Measurements from ENCODE around the gene EXOC1.

The EXOC1 gene

GRCh38 chr4:55857586-55857985, 4.1 kb downstream of the EXOC1 start:
- no peak for DNase-seq (ENCODE audit: low read depth)

DNA sequence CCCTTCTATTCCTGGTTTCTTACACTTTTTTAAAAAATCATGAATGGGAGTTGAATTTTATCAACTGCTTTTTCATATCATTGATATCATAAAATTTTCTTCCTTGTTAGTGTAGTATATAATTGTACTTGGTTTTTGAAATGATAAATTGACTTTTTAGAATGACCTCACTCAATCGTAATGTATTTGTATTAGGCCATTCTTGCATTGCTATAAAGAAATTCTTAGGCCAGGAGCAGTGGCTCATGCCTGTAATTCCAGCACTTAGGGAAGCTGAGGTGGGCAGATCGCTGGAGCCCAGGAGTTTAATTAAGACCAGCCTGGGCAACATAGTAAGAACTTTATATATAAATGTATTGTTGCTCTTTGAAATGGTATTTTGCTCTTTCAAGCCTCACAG, 6.3 kb downstream of the EXOC1 start:
- DNase-seq (ENCODE audit: low read depth), result no peak

DNA sequence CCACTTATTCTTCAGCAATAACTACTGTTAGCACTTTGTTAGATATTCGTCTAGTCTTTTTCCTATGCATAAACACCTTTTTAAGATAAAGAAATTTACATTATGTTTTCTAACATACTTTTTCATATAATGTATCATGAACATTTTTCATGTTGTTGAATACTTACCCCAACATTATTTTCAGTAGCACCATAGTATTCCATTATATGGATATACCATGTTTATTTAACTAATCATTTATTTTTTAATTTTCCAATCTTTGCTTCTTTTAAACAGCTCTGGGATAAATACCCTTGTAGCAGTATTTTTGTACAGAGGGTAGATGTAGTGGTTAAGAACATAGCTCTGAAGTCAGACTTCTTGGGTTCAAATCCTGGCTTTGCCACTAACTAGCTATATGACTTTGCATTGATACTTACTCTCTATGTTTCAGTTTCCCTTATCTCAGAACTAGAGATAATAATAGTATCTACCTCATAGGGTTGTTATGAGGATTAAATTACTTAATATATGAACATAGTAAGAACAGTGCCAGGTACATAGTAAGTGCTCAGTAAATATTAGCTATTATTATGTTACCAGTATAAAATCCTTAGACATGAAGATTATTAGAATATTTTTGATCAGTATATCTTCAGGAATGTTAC, 11.3 kb downstream of the EXOC1 start:
- no peak for DNase-seq (ENCODE audit: low read depth)

GRCh38 chr4:55865228-55865806, 11.9 kb downstream of the EXOC1 start:
- DNase-seq (ENCODE audit: low read depth), result no peak

GRCh38 chr4:55866290-55866907, 13.0 kb downstream of the EXOC1 start:
- no peak for DNase-seq (ENCODE audit: low read depth)

DNA sequence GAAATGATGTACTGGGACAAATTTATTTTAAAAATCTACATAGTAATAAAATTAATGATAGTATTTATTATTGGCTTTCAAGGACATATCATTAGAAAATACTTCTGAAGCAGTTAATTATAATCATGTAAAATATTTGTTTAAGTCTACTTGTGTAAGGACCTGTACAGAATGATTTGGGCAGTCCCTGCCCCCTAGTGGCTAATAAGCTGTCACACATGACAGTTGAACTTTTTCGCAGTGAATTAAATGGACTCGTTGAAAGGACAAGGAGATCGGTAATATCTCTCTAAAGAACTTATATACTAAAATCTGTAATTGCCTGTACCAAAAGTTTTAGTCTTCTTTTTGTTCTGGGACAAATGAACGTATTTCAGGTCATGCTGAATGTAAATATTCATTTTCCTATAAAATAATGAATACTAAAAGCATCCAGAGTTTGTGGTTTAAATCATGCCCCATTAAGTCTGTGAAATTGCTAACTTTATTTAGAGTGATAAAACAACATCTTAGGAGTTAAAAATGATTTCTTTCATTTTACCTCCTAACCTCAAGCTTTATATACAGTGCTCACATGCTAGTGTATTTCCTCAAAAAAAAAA, 13.6 kb downstream of the EXOC1 start:
- no peak for DNase-seq (ENCODE audit: low read depth)

DNA sequence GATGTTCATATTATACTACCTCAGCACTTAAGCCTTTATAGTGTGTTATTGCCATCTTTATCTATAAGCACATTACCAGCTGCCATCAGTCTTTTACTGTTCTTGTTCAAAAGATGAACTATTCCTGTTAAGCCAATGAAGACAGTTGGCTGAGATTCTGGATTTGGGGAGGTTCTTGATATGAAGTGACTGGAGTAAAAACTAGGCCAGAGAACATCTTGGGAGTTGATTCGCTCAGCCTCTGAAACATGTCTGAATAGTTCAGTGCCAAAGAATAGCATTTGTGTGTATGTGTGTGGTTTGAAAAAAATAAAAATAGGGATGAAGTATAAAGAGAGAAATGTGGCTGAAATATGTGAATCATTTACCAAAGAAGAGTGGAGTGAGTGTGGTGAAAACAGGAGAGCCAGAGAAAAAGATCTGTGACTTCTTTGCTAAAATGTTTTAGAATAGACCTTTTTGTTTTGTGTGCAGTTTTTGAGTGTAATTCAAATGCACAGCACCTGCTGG, 15.2 kb downstream of the EXOC1 start:
- DNase-seq (ENCODE audit: low read depth), result no peak

- DNase-seq (ENCODE audit: low read depth), result no peak
Observed at GRCh38 chr4:55871299-55871800, 17.9 kb downstream of the EXOC1 start.

DNA sequence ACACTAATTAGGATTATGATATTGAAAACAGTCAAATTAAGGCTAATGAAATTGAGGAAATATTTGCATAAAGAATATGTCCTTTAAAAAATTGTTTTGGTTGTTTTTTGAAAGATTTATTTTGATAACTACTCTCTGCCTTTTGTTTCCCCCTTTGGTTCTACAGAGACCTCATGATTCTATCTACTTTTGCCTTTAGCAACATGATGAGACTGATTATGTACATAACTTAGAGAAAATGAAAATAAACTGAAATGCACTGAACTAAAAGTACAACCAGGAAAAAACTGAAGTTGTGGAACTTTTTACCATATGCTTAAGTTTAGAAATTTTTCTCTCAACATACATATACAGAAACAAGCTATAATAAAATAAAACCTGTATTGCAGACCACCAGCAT, 21.4 kb downstream of the EXOC1 start:
- no peak for DNase-seq (ENCODE audit: low read depth)

DNA sequence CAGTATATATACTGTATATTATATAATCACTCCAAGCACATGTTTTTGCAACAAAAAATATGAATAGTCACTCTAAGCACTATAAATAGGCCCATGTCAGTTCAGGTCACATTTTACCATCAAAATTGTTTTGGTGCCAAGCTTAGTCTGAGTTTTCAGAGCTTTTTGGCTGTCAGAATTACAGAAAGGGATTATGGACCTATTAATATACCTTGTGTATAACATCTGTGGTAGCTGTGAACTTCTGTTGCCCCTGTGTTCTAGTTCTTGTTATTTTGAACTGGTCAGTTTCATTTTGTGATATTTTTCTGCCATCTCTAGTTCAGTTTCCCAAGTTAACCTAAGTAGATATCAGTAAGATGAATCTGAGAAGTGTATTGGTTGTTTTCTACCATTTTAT, 22.9 kb downstream of the EXOC1 start:
- no peak for DNase-seq (ENCODE audit: low read depth)

GRCh38 chr4:55879224-55879623, 25.8 kb downstream of the EXOC1 start:
- no peak for DNase-seq (ENCODE audit: low read depth)

DNA sequence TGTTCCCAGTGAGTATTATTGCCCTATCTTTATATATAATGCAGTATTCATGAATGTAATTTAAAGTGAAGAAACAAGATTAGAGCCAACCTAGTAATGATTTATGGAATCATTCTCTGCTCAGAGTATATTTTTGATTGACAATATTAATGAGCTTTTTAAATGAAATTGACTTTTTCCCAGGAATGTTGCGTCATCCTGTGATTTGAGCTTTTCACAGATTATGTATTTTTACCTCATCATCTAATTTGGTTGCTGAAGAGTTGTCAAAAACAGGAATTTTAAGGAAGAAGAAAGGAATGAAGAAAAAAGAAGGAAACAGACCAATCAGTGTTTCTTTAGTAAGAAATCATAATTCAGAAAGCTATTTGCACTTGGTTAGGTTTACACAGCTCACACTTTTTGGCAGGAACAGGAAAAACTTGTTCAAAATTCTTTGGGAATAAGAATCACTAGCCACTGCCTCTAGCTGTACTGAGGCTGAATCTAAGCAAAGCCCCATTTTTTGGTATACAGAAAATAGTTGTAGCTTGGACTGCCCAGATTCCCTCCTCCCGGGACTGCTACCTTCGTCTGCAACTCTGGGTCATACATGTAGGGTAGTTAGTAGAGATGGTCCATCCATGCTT, 27.3 kb downstream of the EXOC1 start:
- DNase-seq (ENCODE audit: low read depth), result no peak

GRCh38 chr4:55884093-55884850, 30.8 kb downstream of the EXOC1 start:
- DNase-seq (ENCODE audit: low read depth), result no peak

- no peak for DNase-seq (ENCODE audit: low read depth)
Observed at GRCh38 chr4:55884851-55885219, 31.4 kb downstream of the EXOC1 start.

GRCh38 chr4:55887594-55887993, 34.1 kb downstream of the EXOC1 start:
- no peak for DNase-seq (ENCODE audit: low read depth)

- no peak for DNase-seq (ENCODE audit: low read depth)
Observed at GRCh38 chr4:55892156-55892555, 38.7 kb downstream of the EXOC1 start.

DNA sequence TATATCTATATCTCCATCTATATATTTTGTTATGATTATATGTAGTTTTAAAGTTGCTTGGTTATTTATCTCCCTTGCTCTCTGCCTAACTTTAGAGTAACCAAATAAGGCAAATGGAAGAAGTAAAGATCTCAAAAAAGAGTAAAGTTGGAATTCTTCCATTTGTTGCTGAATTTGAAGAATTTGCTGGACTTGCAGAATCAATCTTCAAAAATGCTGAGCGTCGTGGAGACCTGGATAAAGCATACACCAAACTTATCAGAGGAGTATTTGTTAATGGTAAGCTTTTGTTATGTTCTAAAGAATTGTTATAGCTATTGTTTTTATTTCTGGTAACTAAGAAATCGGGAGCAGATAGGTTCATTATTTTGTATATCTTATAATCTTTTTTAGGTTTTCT, 43.2 kb downstream of the EXOC1 start:
- DNase-seq (ENCODE audit: low read depth), result no peak

DNA sequence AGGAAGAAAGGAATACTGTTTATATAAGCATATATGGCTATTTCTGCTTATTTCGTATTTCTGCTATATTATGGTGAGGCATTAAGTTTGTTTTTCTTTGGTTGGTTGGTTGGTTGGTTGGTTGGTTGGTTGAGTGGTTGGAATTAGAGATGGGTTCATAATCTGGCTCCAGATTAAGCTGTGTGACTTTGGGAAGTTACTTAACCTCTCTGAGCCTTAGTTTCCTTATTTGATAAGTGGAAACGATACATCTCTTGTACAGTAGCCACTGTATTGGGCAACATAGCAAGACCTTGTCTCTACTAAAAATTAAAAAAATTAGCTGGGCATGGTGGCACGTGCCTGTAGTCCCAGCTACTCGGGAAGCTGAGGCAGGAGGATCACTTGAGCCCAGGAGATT, 49.2 kb downstream of the EXOC1 start:
- DNase-seq (ENCODE audit: low read depth), result no peak

GRCh38 chr4:55903577-55903976, 50.1 kb downstream of the EXOC1 start:
- DNase-seq (ENCODE audit: low read depth), result no peak

GRCh38 chr4:55904576-55904975, 51.1 kb downstream of the EXOC1 start:
- DNase-seq (ENCODE audit: low read depth), result no peak

- DNase-seq (ENCODE audit: low read depth), result no peak
Observed at GRCh38 chr4:55906323-55906722, 52.9 kb downstream of the EXOC1 start.

- DNase-seq (ENCODE audit: low read depth), result no peak
Observed at GRCh38 chr4:55906989-55907388, 53.5 kb downstream of the EXOC1 start.

Data from activated gamma-delta T cell treated with anti-CD3 and anti-CD28 coated beads, Interleukin-2, amount 50 U/mL, for 16 hours (primary cell).